Measurements from ENCODE around the gene TGFBR3L.
"Not testable (repeated sequence)": the region's sequence is repeated elsewhere in the genome, so short reads cannot be mapped to it uniquely, and the experiment has no call there.

The TGFBR3L gene

GRCh38 chr19:7879836-7880235 is 34.8 kb upstream of the TGFBR3L start:
- no peak for DNase-seq (ENCODE audit: low read depth)

- no peak for DNase-seq (ENCODE audit: low read depth)
Observed at GRCh38 chr19:7881910-7882309, 32.7 kb upstream of the TGFBR3L start.

GRCh38 chr19:7883105-7883504 is 31.5 kb upstream of the TGFBR3L start:
- no peak for DNase-seq (ENCODE audit: low read depth)

GRCh38 chr19:7883796-7884570 is 30.6 kb upstream of the TGFBR3L start:
- peak; percentile 46 for DNase-seq (ENCODE audit: low read depth)

GRCh38 chr19:7885818-7886217 is 28.8 kb upstream of the TGFBR3L start:
- DNase-seq (ENCODE audit: low read depth): no peak

GRCh38 chr19:7887408-7888144 is 27.1 kb upstream of the TGFBR3L start:
- DNase-seq (ENCODE audit: low read depth): no peak

- DNase-seq (ENCODE audit: low read depth): peak; percentile 44
Observed at GRCh38 chr19:7888145-7888825, 26.3 kb upstream of the TGFBR3L start, which contains the start of gene LRRC8E. TSS of gene LRRC8E (plus strand) at chr19:7888510. CDS start at chr19:7895604, 7,094 bp downstream.

- DNase-seq (ENCODE audit: low read depth): no peak
Observed at GRCh38 chr19:7888826-7889217, 25.8 kb upstream of the TGFBR3L start.

GRCh38 chr19:7893362-7894101 is 21.1 kb upstream of the TGFBR3L start:
- DNase-seq (ENCODE audit: low read depth): not testable (repeated sequence)

- DNase-seq (ENCODE audit: low read depth): no peak
Observed at GRCh38 chr19:7894612-7895309, 19.9 kb upstream of the TGFBR3L start.

- no peak for DNase-seq (ENCODE audit: low read depth)
Observed at GRCh38 chr19:7895565-7895964, 19.1 kb upstream of the TGFBR3L start.

- no peak for DNase-seq (ENCODE audit: low read depth)
Observed at GRCh38 chr19:7897292-7897691, 17.3 kb upstream of the TGFBR3L start.

GRCh38 chr19:7898967-7899366 is 15.7 kb upstream of the TGFBR3L start:
- DNase-seq (ENCODE audit: low read depth): no peak

GRCh38 chr19:7899751-7900378 is 14.8 kb upstream of the TGFBR3L start:
- no peak for DNase-seq (ENCODE audit: low read depth)

GRCh38 chr19:7900401-7900870 is 14.2 kb upstream of the TGFBR3L start:
- no peak for DNase-seq (ENCODE audit: low read depth)

- no peak for DNase-seq (ENCODE audit: low read depth)
Observed at GRCh38 chr19:7900931-7901330, 13.7 kb upstream of the TGFBR3L start.

GRCh38 chr19:7901337-7901736 is 13.3 kb upstream of the TGFBR3L start:
- DNase-seq (ENCODE audit: low read depth): no peak

GRCh38 chr19:7902796-7903243 is 11.8 kb upstream of the TGFBR3L start:
- no peak for DNase-seq (ENCODE audit: low read depth)

GRCh38 chr19:7903244-7904073 is 11.2 kb upstream of the TGFBR3L start, which contains the start of gene MAP2K7:
TSS of gene MAP2K7 (plus strand) at chr19:7903877. CDS start at chr19:7903945, 68 bp downstream.
- peak; percentile 98 for DNase-seq (ENCODE audit: low read depth)

All from GM04504 (cell line).